ENCODE data around the gene TSPAN9.

DNA sequence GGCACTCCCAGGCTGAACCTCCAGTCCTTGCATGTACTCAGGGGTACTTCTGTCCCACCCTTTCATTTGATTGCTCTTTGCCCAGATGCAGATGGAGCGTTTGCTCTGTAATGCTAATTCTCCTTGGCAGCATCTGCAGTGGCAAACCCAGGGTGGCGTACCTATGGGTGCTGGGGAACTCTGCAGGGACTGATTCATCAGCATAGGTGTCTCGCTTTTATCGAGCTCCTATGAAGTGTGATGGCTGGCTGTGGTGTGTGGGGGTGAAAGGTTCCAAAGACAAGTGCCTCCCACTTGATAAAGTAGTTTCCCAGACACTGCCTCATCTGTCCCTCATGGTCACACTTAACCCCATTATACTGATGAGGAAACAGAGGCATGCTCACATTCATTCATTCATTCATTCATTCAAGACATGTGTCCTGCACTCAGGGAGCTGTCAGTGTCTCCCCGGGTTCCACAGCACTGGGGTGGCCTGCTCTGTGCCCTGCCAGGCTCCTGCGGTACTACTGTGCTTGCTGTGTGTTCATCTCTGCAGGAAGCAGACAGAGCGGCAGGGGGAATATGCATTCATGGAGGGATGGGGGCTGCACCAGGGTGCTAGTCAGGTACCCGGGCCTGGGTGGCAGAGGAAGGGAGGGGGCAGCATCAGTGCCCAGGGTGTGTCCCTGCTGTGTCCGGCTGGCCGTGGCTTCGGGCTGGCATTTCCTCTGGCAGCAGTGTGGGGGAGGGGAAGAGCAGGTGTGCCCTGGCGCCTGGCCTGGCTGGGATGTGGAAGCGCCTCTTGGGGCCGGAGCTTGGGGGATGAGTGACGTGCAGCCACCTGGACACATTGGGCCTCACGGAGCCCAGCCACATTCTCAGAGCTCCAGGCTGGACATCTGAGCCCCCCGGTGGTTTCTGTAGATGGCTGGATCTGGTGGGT is 110.9 kb downstream of the TSPAN9 start:
- TF ChIP-seq SP1 (IDR thresholded peaks at IDR 0.05), result no peak
- TF ChIP-seq, protein P1, sequence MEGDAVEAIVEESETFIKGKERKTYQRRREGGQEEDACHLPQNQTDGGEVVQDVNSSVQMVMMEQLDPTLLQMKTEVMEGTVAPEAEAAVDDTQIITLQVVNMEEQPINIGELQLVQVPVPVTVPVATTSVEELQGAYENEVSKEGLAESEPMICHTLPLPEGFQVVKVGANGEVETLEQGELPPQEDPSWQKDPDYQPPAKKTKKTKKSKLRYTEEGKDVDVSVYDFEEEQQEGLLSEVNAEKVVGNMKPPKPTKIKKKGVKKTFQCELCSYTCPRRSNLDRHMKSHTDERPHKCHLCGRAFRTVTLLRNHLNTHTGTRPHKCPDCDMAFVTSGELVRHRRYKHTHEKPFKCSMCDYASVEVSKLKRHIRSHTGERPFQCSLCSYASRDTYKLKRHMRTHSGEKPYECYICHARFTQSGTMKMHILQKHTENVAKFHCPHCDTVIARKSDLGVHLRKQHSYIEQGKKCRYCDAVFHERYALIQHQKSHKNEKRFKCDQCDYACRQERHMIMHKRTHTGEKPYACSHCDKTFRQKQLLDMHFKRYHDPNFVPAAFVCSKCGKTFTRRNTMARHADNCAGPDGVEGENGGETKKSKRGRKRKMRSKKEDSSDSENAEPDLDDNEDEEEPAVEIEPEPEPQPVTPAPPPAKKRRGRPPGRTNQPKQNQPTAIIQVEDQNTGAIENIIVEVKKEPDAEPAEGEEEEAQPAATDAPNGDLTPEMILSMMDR (IDR thresholded peaks at IDR 0.05; ENCODE audit: low read depth, low read length, missing input control), result no peak
- TF ChIP-seq ATF3 (IDR thresholded peaks at IDR 0.05), result no peak
- TF ChIP-seq RAD21 (IDR thresholded peaks at IDR 0.05), result no peak
- no peak for TF ChIP-seq YY1 (IDR thresholded peaks at IDR 0.05)
- TF ChIP-seq, protein P2, sequence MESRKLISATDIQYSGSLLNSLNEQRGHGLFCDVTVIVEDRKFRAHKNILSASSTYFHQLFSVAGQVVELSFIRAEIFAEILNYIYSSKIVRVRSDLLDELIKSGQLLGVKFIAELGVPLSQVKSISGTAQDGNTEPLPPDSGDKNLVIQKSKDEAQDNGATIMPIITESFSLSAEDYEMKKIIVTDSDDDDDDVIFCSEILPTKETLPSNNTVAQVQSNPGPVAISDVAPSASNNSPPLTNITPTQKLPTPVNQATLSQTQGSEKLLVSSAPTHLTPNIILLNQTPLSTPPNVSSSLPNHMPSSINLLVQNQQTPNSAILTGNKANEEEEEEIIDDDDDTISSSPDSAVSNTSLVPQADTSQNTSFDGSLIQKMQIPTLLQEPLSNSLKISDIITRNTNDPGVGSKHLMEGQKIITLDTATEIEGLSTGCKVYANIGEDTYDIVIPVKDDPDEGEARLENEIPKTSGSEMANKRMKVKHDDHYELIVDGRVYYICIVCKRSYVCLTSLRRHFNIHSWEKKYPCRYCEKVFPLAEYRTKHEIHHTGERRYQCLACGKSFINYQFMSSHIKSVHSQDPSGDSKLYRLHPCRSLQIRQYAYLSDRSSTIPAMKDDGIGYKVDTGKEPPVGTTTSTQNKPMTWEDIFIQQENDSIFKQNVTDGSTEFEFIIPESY (IDR thresholded peaks at IDR 0.05), result no peak
- TF ChIP-seq TAF1 (conservative IDR thresholded peaks at IDR 0.05), result no peak
- no peak for TF ChIP-seq REST (IDR thresholded peaks at IDR 0.05)
- no peak for TF ChIP-seq GABPA (IDR thresholded peaks at IDR 0.05 in 1 of 2, conservative IDR thresholded peaks at IDR 0.05 in 1 of 2)
- TF ChIP-seq JUND (IDR thresholded peaks at IDR 0.05), result no peak
- no peak for TF ChIP-seq FOXA1 (IDR thresholded peaks at IDR 0.05)
- no peak for TF ChIP-seq HNF4A (conservative IDR thresholded peaks at IDR 0.05)
- no peak for TF ChIP-seq EGR1 (IDR thresholded peaks at IDR 0.05; ENCODE audit: low read depth in 2 of 2)

Data from liver (tissue), 3 donors.